GM19467 (cell line): ENCODE measurements around the gene CCDC137.
A peak's percentile ranks its signal among the peaks of the same experiment; 100 is the strongest.
"Not testable (repeated sequence)": the region's sequence is repeated elsewhere in the genome, so short reads cannot be mapped to it uniquely, and the experiment has no call there.

Experiments used
- ATAC-seq: cut with Tn5 transposase; IDR thresholded peaks from one replicate; pipeline ENCODE4 v1.9.1; 2021; ENCODE audit warnings: mild to moderate bottlenecking, moderate library complexity; ENCODE audit not compliant: unreplicated experiment

Gene CCDC137

GRCh38 chr17:81666342-81667191, at the start of gene CCDC137, which contains the start of gene OXLD1:
Gene CCDC137, plus strand, starts transcription at chr17:81666737. Its CDS starts 30 bp downstream, at chr17:81666767.
Gene OXLD1, minus strand, starts transcription at chr17:81666605. Its CDS starts 28 bp downstream, at chr17:81666577.
- peak; percentile 76 for ATAC-seq

- no peak for ATAC-seq
Observed at GRCh38 chr17:81616877-81617276, 49.7 kb upstream of the CCDC137 start.

- not testable (repeated sequence) for ATAC-seq
Observed at GRCh38 chr17:81618307-81618706, 48.2 kb upstream of the CCDC137 start.

- no peak for ATAC-seq
Observed at GRCh38 chr17:81621494-81622130, 44.9 kb upstream of the CCDC137 start.

GRCh38 chr17:81630274-81630673, 36.3 kb upstream of the CCDC137 start:
- no peak for ATAC-seq

- ATAC-seq, result no peak
Observed at GRCh38 chr17:81631482-81631881, 35.1 kb upstream of the CCDC137 start.

GRCh38 chr17:81635431-81635830, 31.1 kb upstream of the CCDC137 start:
- ATAC-seq, result no peak

GRCh38 chr17:81635973-81636504, 30.5 kb upstream of the CCDC137 start:
- ATAC-seq, result no peak

GRCh38 chr17:81636505-81637288, 29.8 kb upstream of the CCDC137 start, which contains the start of the genes NPLOC4 and TSPAN10:
Gene NPLOC4, minus strand, starts transcription at chr17:81637112. Its CDS starts 182 bp downstream, at chr17:81636930.
Gene TSPAN10, plus strand, starts transcription at chr17:81637196. Its CDS starts 5,217 bp downstream, at chr17:81642413.
- ATAC-seq, result peak; percentile 64

GRCh38 chr17:81638683-81639082, 27.9 kb upstream of the CCDC137 start:
- ATAC-seq, result no peak

- ATAC-seq, result no peak
Observed at GRCh38 chr17:81640011-81640410, 26.5 kb upstream of the CCDC137 start.

GRCh38 chr17:81641825-81642489, 24.6 kb upstream of the CCDC137 start:
- ATAC-seq, result no peak

GRCh38 chr17:81644496-81644895, 22.0 kb upstream of the CCDC137 start:
- ATAC-seq, result no peak

- no peak for ATAC-seq
Observed at GRCh38 chr17:81644976-81645952, 21.3 kb upstream of the CCDC137 start.

- ATAC-seq, result no peak
Observed at GRCh38 chr17:81646869-81647600, 19.5 kb upstream of the CCDC137 start.

GRCh38 chr17:81647640-81648012, 18.9 kb upstream of the CCDC137 start:
- no peak for ATAC-seq

- ATAC-seq, result no peak
Observed at GRCh38 chr17:81648013-81648706, 18.4 kb upstream of the CCDC137 start.

GRCh38 chr17:81648707-81649085, 17.8 kb upstream of the CCDC137 start:
- no peak for ATAC-seq
